ENCODE measurements around the gene BCL2L2.

GRCh38 chr14:23294734-23295561, 11.7 kb upstream of the BCL2L2 start:
- TF ChIP-seq POLR2AphosphoS5 (IDR thresholded peaks at IDR 0.05; ENCODE audit: borderline replicate concordance, low read depth, low read length) = peak; percentile 26; the same call in 1 of the 2 replicates
- no peak for TF ChIP-seq EZH2 (IDR thresholded peaks at IDR 0.05)
- TF ChIP-seq FOXP2 (optimal IDR thresholded peaks at IDR 0.05; ENCODE audit: control extremely low read depth, extremely low read length, insufficient read depth) = no peak
